GM12878 (cell line): ENCODE measurements around the gene TDO2. TPM values are rescaled to one million over a fixed set of nuclear protein-coding genes. Genes with fewer than 3 reads are reported as not detected.

ENCODE experiments used
- ATAC-seq: fragments of 200-7000 bp; cut with Tn5 transposase; 3 replicates; pipeline ENCODE4 v1.9.1; 2020; ENCODE audit warnings: mild to moderate bottlenecking, moderate library complexity
- BruUV-seq: library from RNA; stranded (reverse); fragments of 400-500 nt; replicated peaks from 2 replicates; lab custom pipeline; 2021; lab: Mats Ljungman, UMichigan
- CTCF ChIA-PET: fragments of 300-600 bp; sonication (Branson Sonifier 250); formaldehyde crosslinking; extraction: SDS; loops from one replicate; lab custom pipeline; 2021; ENCODE audit warnings: inconsistent platforms; lab: Yijun Ruan, JAX
- POLR2A ChIA-PET: fragments of 350-600 bp; formaldehyde crosslinking; extraction: SDS; loops from one replicate; lab custom pipeline; 2021; ENCODE audit warnings: inconsistent platforms; lab: Charles Lee
- RAD21 ChIA-PET: fragments of 300-600 bp; sonication (Branson Sonifier 250); formaldehyde crosslinking; loops from one replicate; lab custom pipeline; 2023; ENCODE audit warnings: antibody characterized with exemption; ENCODE audit not compliant: unreplicated experiment; lab: Charles Lee
- SMC1A ChIA-PET: fragments of 300-600 bp; sonication (Branson Sonifier 250); formaldehyde crosslinking; loops from one replicate; lab custom pipeline; 2023; ENCODE audit not compliant: unreplicated experiment, uncharacterized antibody; lab: Charles Lee
- DNase-seq: peaks from one replicate; pipeline ENCODE4 v3.0.0-alpha.2; 2011; ENCODE audit warnings: low read depth, low spot score
- FAIRE-seq: peaks from 3 replicates; lab custom pipeline; 2011; peaks lifted over from hg19 to GRCh38; lab: Jason Lieb, UNC
- H2AFZ ChIP-seq: 2 replicates; pipeline ENCODE4 v1.6.0; 2011; ENCODE audit warnings: low read depth, low read length, control low read depth; ENCODE audit not compliant: control insufficient read depth
- H3K27ac ChIP-seq: 2 replicates; pipeline ENCODE4 v1.5.1; 2011; ENCODE audit warnings: control low read depth; ENCODE audit not compliant: control insufficient read depth, insufficient read depth
- H3K27me3 ChIP-seq, 2 experiments: replicated peaks in 1 of 2; 2 replicates each; pipeline versions ENCODE4 v1.6.0 to v1.6.1; 2011; ENCODE audit warnings: low read length in 1 of 2; ENCODE audit not compliant: control insufficient read depth in 2 of 2, insufficient read depth in 2 of 2
- H3K36me3 ChIP-seq, 2 experiments: 2 replicates each; pipeline ENCODE4 v1.5.1; 2011; ENCODE audit warnings: low read length in 1 of 2; ENCODE audit not compliant: control insufficient read depth in 2 of 2, insufficient read depth in 2 of 2
- H3K4me1 ChIP-seq: 2 replicates; pipeline ENCODE4 v1.6.1; 2011; ENCODE audit warnings: mild to moderate bottlenecking, low read length, moderate library complexity, mixed read lengths; ENCODE audit not compliant: control insufficient read depth, insufficient read depth
- H3K4me2 ChIP-seq: 2 replicates; pipeline ENCODE4 v1.6.0; 2011; ENCODE audit warnings: control low read depth; ENCODE audit not compliant: control insufficient read depth, insufficient read depth
- H3K4me3 ChIP-seq: fragments of 200-600 bp; sonication (generic); 2 replicates; pipeline ENCODE4 v1.5.1; 2016
- H3K79me2 ChIP-seq: 2 replicates; pipeline ENCODE4 v1.6.0; 2011; ENCODE audit warnings: low read length; ENCODE audit not compliant: control insufficient read depth, insufficient read depth
- H3K9ac ChIP-seq: 2 replicates; pipeline ENCODE4 v1.8.0; 2011; ENCODE audit warnings: low read length, control low read depth, mixed read lengths; ENCODE audit not compliant: control insufficient read depth, insufficient read depth
- H3K9me3 ChIP-seq: replicated peaks from 3 replicates; pipeline ENCODE4 v1.5.1; 2011; ENCODE audit warnings: mild to moderate bottlenecking, low read length; ENCODE audit not compliant: control insufficient read depth, insufficient read depth
- H4K20me1 ChIP-seq: 2 replicates; pipeline ENCODE4 v1.6.0; 2011; ENCODE audit not compliant: control insufficient read depth, insufficient read depth
- ATF7 ChIP-seq: fragments of 450-650 bp; IDR thresholded peaks from 2 replicates; pipeline ENCODE4 v1.6.1; 2016; ENCODE audit warnings: low read depth, mild to moderate bottlenecking
- BACH1 ChIP-seq: fragments of 450-650 bp; IDR thresholded peaks from 2 replicates; pipeline ENCODE4 v1.6.1; 2017; ENCODE audit warnings: mild to moderate bottlenecking, borderline replicate concordance
- BRCA1 ChIP-seq: IDR thresholded peaks from 2 replicates; pipeline ENCODE4 v1.6.1; 2011; ENCODE audit warnings: low read depth, low read length, improper control_type of control experiment
- CBX3 ChIP-seq: fragments of 200-600 bp; sonication (generic); IDR thresholded peaks from 2 replicates; pipeline ENCODE4 v1.6.1; 2016; ENCODE audit warnings: low read depth, borderline replicate concordance
- EED ChIP-seq: sonication (generic); IDR thresholded peaks from 2 replicates; pipeline ENCODE4 v1.6.1; 2016; ENCODE audit warnings: antibody characterized with exemption, low read depth
- MLLT1 ChIP-seq: fragments of 450-650 bp; IDR thresholded peaks from 2 replicates; pipeline ENCODE4 v1.6.1; 2016; ENCODE audit warnings: mild to moderate bottlenecking
- MTA2 ChIP-seq: fragments of 450-650 bp; IDR thresholded peaks from 2 replicates; pipeline ENCODE4 v1.6.1; 2016; ENCODE audit warnings: low read depth, mild to moderate bottlenecking, moderate library complexity
- NR2C2 ChIP-seq: IDR thresholded peaks from 2 replicates; pipeline ENCODE4 v1.6.1; 2011; ENCODE audit warnings: borderline replicate concordance, low read depth; ENCODE audit not compliant: control insufficient read depth, insufficient read length
- NR2F1 ChIP-seq: fragments of 450-650 bp; conservative IDR thresholded peaks from 2 replicates; pipeline ENCODE4 v1.6.1; 2017; ENCODE audit warnings: mild to moderate bottlenecking
- SKIL ChIP-seq: fragments of 450-650 bp; IDR thresholded peaks from 2 replicates; pipeline ENCODE4 v1.6.1; 2017; ENCODE audit warnings: mild to moderate bottlenecking, low read depth, inconsistent platforms; ENCODE audit not compliant: poor library complexity, severe bottlenecking
- SMC3 ChIP-seq: IDR thresholded peaks from 2 replicates; pipeline ENCODE4 v1.6.1; 2011; ENCODE audit warnings: low read length, improper control_type of control experiment, borderline replicate concordance
- SREBF1 ChIP-seq: IDR thresholded peaks from 2 replicates; pipeline ENCODE4 v1.6.1; 2012; ENCODE audit warnings: mild to moderate bottlenecking, low read length
- STAT1 ChIP-seq: fragments of 450-650 bp; conservative IDR thresholded peaks from 2 replicates; pipeline ENCODE4 v1.6.1; 2014; ENCODE audit warnings: antibody characterized with exemption, mild to moderate bottlenecking
- TARDBP ChIP-seq: IDR thresholded peaks from 2 replicates; pipeline ENCODE4 v1.6.1; 2016; ENCODE audit warnings: borderline replicate concordance
- YBX1 ChIP-seq: fragments of 450-650 bp; IDR thresholded peaks from 2 replicates; pipeline ENCODE4 v1.6.1; 2016; ENCODE audit warnings: antibody characterized with exemption
- ZBTB4 ChIP-seq: fragments of 450-650 bp; formaldehyde crosslinking; IDR thresholded peaks from 2 replicates; pipeline ENCODE4 v1.4.0; 2022; ENCODE audit warnings: mild to moderate bottlenecking, moderate library complexity
- ZNF207 ChIP-seq: fragments of 450-650 bp; IDR thresholded peaks from 2 replicates; pipeline ENCODE4 v1.6.1; 2014; ENCODE audit warnings: antibody characterized with exemption, mild to moderate bottlenecking, borderline replicate concordance
- ZNF274 ChIP-seq: IDR thresholded peaks from one replicate; pipeline ENCODE4 v1.8.0; 2011; ENCODE audit not compliant: insufficient read length, insufficient read depth
- WGBS: methylation state at CpG from one replicate; pipeline ENCODE4 v1.1.6; 2016; ENCODE audit warnings: low lambda C conversion rate; ENCODE audit not compliant: insufficient replicate concordance, insufficient coverage; ENCODE audit errors: missing lambda C conversion rate; 5-methylcytosine and 5-hydroxymethylcytosine counted together
- in situ Hi-C: fragments of 300-500 bp; cut with MboI; formaldehyde crosslinking; loops from 9 replicates; pipeline ENCODE4 v1.14.3; 2018; ENCODE audit warnings: mixed read lengths
- intact Hi-C: fragments of 100-400 bp; cut with micrococcal nuclease; formaldehyde crosslinking; loops from one replicate; pipeline ENCODE4 v1.14.2; 2022; ENCODE audit not compliant: unreplicated experiment
- polyA plus RNA-seq, 11 experiments: library from polyadenylated mRNA; depleted of rRNA in 4 of 11; unstranded in 6 of 11; stranded (reverse) in 5 of 11; fragments of >200 nt; fragmentation: Nextera tagmentation in 4 of 11; fragmentation: Illumina TruSeq in 1 of 11; extraction: Ambion mirVana in 4 of 11; extraction: Trizol in 1 of 11; gene quantifications; 1 replicate in 1 of 11; 2 replicates in 10 of 11; pipeline versions ENCODE4 v1.2.1 to v1.2.3, GENCODE V29; 2011 to 2016; ENCODE audit warnings: inconsistent platforms in 2 of 11, missing spikeins in 2 of 11, low read depth in 1 of 11
- total RNA-seq, 4 experiments: library from RNA; depleted of rRNA in 3 of 4; stranded (reverse); fragments of >200 nt in 3 of 4; fragmentation: Illumina TruSeq in 1 of 4; extraction: Trizol in 1 of 4; gene quantifications; 2 replicates each; pipeline versions ENCODE4 v1.2.1 to v1.2.3, GENCODE V29; 2013 to 2021

TDO2 gene
- total and polyA plus RNA-seq, 10 of the 15 experiments (the other 5 are each of a cell fraction or from before 2014, with no cell fraction given) = 0.12 to 1.5 (median 0.23) TPM; not detected in 1

- Histone ChIP-seq H3K4me3 (no peak overlapping the region), H3K9ac (no peak overlapping the region)
- FAIRE-seq = no peak
- TF ChIP-seq ZNF207 (no peak), ZNF274 (no peak), BRCA1 (no peak), EED (no peak), ATF7 (no peak), STAT1 (no peak), MLLT1 (no peak), CBX3 (no peak), BACH1 (no peak), NR2C2 (no peak), ZBTB4 (CRISPR knock-in tag) (no peak), SMC3 (no peak), MTA2 (no peak), YBX1 (no peak), NR2F1 (no peak), SKIL (no peak), TARDBP (no peak), SREBF1 (no peak)
Observed at GRCh38 chr4:155899891-155900290, 3.6 kb upstream of the TDO2 start.

More at GRCh38 chr4:155899891-155900290, 3.6 kb upstream of the TDO2 start:
- Histone ChIP-seq H3K9me3 (no peaks in the 10 kb centered on the region), H3K36me3 (no peaks in the 10 kb centered on the region), H3K27ac (no peak overlapping the region), H3K4me2 (no peak overlapping the region), H3K79me2 (no peaks in the 10 kb centered on the region), H3K4me1 (no peaks in the 10 kb centered on the region), H2AFZ (no peak overlapping the region), H3K27me3 (no peaks in the 10 kb centered on the region), H4K20me1 (no peaks in the 10 kb centered on the region)
- CTCF ChIA-PET = interaction anchor here (0.9 to 1.0 kb wide), 2 partner anchors 113 to 394 kb away, joined by 3 to 7 read pairs; no protein-coding TSS in a partner anchor
- 15% methylated on average over 3 of the region's 3 CpGs for WGBS
- SMC1A ChIA-PET = interaction anchor here (1.0 to 1.3 kb wide), 2 partner anchors 20 to 72 kb away, joined by 3 to 4 read pairs; no protein-coding TSS in a partner anchor
- RAD21 ChIA-PET = interaction anchor here (0.8 to 1.3 kb wide), 3 partner anchors 10 to 15 kb away, joined by 3 read pairs; no protein-coding TSS in a partner anchor
- DNase-seq = no peak
- intact Hi-C loops = no loop called here
- ATAC-seq = no peak
- POLR2A ChIA-PET = interaction anchor here (0.6 kb wide), 1 partner anchor 10 kb away, joined by 3 read pairs; no protein-coding TSS in a partner anchor
- in situ Hi-C loops = no loop called here
- no TSS peak for BruUV-seq
